K562 (cell line): ENCODE measurements around the gene CALU.

Source experiments
- CTCF ChIP-seq, 3 experiments: IDR thresholded peaks in 2 of 3; conservative IDR thresholded peaks in 1 of 3; 2 replicates each; pipeline ENCODE4 v1.5.1; 2011 to 2012; ENCODE audit warnings: low read length in 3 of 3, mild to moderate bottlenecking in 3 of 3, control low read depth in 2 of 3, improper control_type of control experiment in 1 of 3, inconsistent platforms in 1 of 3, low read depth in 1 of 3, mixed read lengths in 1 of 3, moderate library complexity in 1 of 3; ENCODE audit not compliant: insufficient read depth in 2 of 3
- HEY1 ChIP-seq: fragments of 250-450 bp; sonication (Bioruptor Pico); IDR thresholded peaks from 2 replicates; pipeline ENCODE4 v1.5.0; 2020; ENCODE audit warnings: mild to moderate bottlenecking, moderate library complexity, borderline replicate concordance
- PURB ChIP-seq: sonication (generic); formaldehyde crosslinking; IDR thresholded peaks from 2 replicates; pipeline ENCODE4 v1.9.0; 2021; ENCODE audit warnings: low read depth, mild to moderate bottlenecking, missing genetic modification reagents
- RBM25 ChIP-seq: fragments of 200-400 bp; formaldehyde crosslinking; IDR thresholded peaks from 2 replicates; pipeline ENCODE4 v1.6.1; 2018; ENCODE audit warnings: low read length, low read depth, moderate library complexity; ENCODE audit not compliant: severe bottlenecking
- TCF15 ChIP-seq: fragments of 250-450 bp; sonication (Bioruptor Pico); IDR thresholded peaks from 2 replicates; pipeline ENCODE4 v1.8.0; 2022; ENCODE audit warnings: moderate library complexity, mild to moderate bottlenecking, inconsistent platforms
- ZFX ChIP-seq: sonication (generic); formaldehyde crosslinking; IDR thresholded peaks from 2 replicates; pipeline ENCODE4 v1.8.0; 2022; ENCODE audit warnings: mild to moderate bottlenecking, missing genetic modification reagents, moderate library complexity
- ZNF143 ChIP-seq: sonication (generic); formaldehyde crosslinking; IDR thresholded peaks from 2 replicates; pipeline ENCODE4 v1.9.0; 2022; ENCODE audit warnings: mild to moderate bottlenecking, missing genetic modification reagents
- ZNF444 ChIP-seq: fragments of 250-450 bp; sonication (Bioruptor Pico); IDR thresholded peaks from 2 replicates; pipeline ENCODE4 v1.4.0; 2020; ENCODE audit warnings: mild to moderate bottlenecking, moderate library complexity

GRCh38 chr7:128734890-128735289 lies 4.3 kb upstream of the CALU start:
- no peak for TF ChIP-seq TCF15 (CRISPR knock-in tag)
- no peak for TF ChIP-seq HEY1
- no peak for TF ChIP-seq CTCF (IDR thresholded peaks at IDR 0.05 in 2 of 3, conservative IDR thresholded peaks at IDR 0.05 in 1 of 3; ENCODE audit: insufficient read depth in 2 of 3, low read depth in 1 of 3, low read length in 3 of 3)
- peak; percentile 66; the same call in 1 of the 2 replicates for TF ChIP-seq ZNF143
- TF ChIP-seq RBM25: no peak
- TF ChIP-seq ZNF444 (CRISPR knock-in tag): no peak
- TF ChIP-seq PURB (CRISPR knock-in tag): no peak
- no peak for TF ChIP-seq ZFX (CRISPR knock-in tag)
